GM23248 (cell line): ENCODE data around the gene TMEM50A.
"Not testable (repeated sequence)": the region's sequence is repeated elsewhere in the genome, so short reads cannot be mapped to it uniquely, and the experiment has no call there.

Experiments used
- EZH2 ChIP-seq: fragments of 200-600 bp; sonication (generic); IDR thresholded peaks from 2 replicates; pipeline ENCODE4 v1.6.1; 2018; ENCODE audit warnings: antibody characterized with exemption, mild to moderate bottlenecking; ENCODE audit not compliant: insufficient read depth, poor library complexity, severe bottlenecking
- EZH2phosphoT487 ChIP-seq: fragments of 200-600 bp; sonication (generic); IDR thresholded peaks from 2 replicates; pipeline ENCODE4 v1.6.1; 2018; ENCODE audit warnings: antibody characterized with exemption, moderate library complexity, mild to moderate bottlenecking, low read depth; ENCODE audit not compliant: insufficient read depth

GRCh38 chr1:25336922-25337354 is 1.2 kb upstream of the TMEM50A start:
- TF ChIP-seq EZH2phosphoT487, EZH2: not testable (repeated sequence)
